A549 (cell line): Measurements from ENCODE around the gene VAV3. TPM values are rescaled to one million over a fixed set of nuclear protein-coding genes. Genes with fewer than 3 reads are reported as not detected.

Source experiments
- ATAC-seq, 2 experiments: fragments of 200-7000 bp in 1 of 2; fragments of >200 bp in 1 of 2; cut with Nextera tagmentation in 1 of 2; cut with Tn5 transposase in 1 of 2; 3 replicates each; pipeline versions ENCODE4 v1.8.0 to v1.9.1; 2018 to 2020; ENCODE audit warnings: mild to moderate bottlenecking in 1 of 2, moderate library complexity in 1 of 2
- CTCF ChIA-PET: fragments of 300-600 bp; sonication (Branson Sonifier 250); formaldehyde crosslinking; extraction: SDS; loops from one replicate; lab custom pipeline; 2021; ENCODE audit warnings: antibody characterized with exemption, inconsistent platforms; lab: Yijun Ruan, JAX
- POLR2A ChIA-PET: fragments of 350-600 bp; formaldehyde crosslinking; extraction: SDS; loops from one replicate; lab custom pipeline; 2021; ENCODE audit warnings: antibody characterized with exemption, inconsistent platforms; lab: Yijun Ruan, JAX
- DNase-seq, 2 experiments: peaks; one replicate each; pipeline versions ENCODE4 v3.0.0 to v3.0.0-alpha.2; 2011 to 2016; ENCODE audit warnings: low read depth in 1 of 2, low spot score in 1 of 2
- FAIRE-seq: peaks from 2 replicates; lab custom pipeline; 2011; peaks lifted over from hg19 to GRCh38; lab: Jason Lieb, UNC
- H3K27ac ChIP-seq, 2 experiments: fragments of >200 bp; sonication (Bioruptor Twin); formaldehyde crosslinking; 3 replicates each; pipeline ENCODE4 v1.5.1; 2016 to 2017
- H3K4me1 ChIP-seq: fragments of >200 bp; sonication (Bioruptor Twin); formaldehyde crosslinking; 3 replicates; pipeline ENCODE4 v1.6.1; 2016
- H3K4me2 ChIP-seq: fragments of >200 bp; sonication (Bioruptor Twin); formaldehyde crosslinking; 3 replicates; pipeline ENCODE4 v1.6.1; 2016
- H3K4me3 ChIP-seq: fragments of >200 bp; sonication (Bioruptor Twin); formaldehyde crosslinking; 3 replicates; pipeline ENCODE4 v1.5.1; 2016
- H3K9me3 ChIP-seq: fragments of >200 bp; sonication (Bioruptor Twin); formaldehyde crosslinking; 3 replicates; pipeline ENCODE4 v1.6.1; 2016
- CEBPB ChIP-seq, 2 experiments: fragments of >200 bp in 1 of 2; sonication (Bioruptor Twin) in 1 of 2; formaldehyde crosslinking in 1 of 2; IDR thresholded peaks; 2 replicates each; pipeline ENCODE4 v1.6.1; 2012 to 2016
- EHMT2 ChIP-seq: fragments of 200-600 bp; sonication (generic); IDR thresholded peaks from 2 replicates; pipeline ENCODE4 v1.6.1; 2016; ENCODE audit warnings: antibody characterized with exemption, low read depth, mild to moderate bottlenecking, moderate library complexity
- EP300 ChIP-seq, 2 experiments: fragments of >200 bp; sonication (Bioruptor Twin); formaldehyde crosslinking; IDR thresholded peaks; 2 replicates in 1 of 2; 3 replicates in 1 of 2; pipeline ENCODE4 v1.6.1; 2016 to 2017
- GATA3 ChIP-seq: IDR thresholded peaks from 2 replicates; pipeline ENCODE4 v1.6.1; 2012; ENCODE audit warnings: borderline replicate concordance
- HDAC2 ChIP-seq: fragments of 200-600 bp; sonication (generic); IDR thresholded peaks from 2 replicates; pipeline ENCODE4 v1.6.1; 2016
- HEYL ChIP-seq: fragments of 250-450 bp; sonication (Bioruptor Pico); IDR thresholded peaks from 2 replicates; pipeline ENCODE4 v1.8.0; 2021; ENCODE audit warnings: mild to moderate bottlenecking, moderate library complexity
- HOXB13 ChIP-seq: fragments of 250-450 bp; sonication (Bioruptor Pico); IDR thresholded peaks from 2 replicates; pipeline ENCODE4 v1.5.0; 2020; ENCODE audit warnings: low read depth, mild to moderate bottlenecking, moderate library complexity
- JUN ChIP-seq, 2 experiments: fragments of >200 bp; sonication (Bioruptor Twin); formaldehyde crosslinking; IDR thresholded peaks; 2 replicates in 1 of 2; 3 replicates in 1 of 2; pipeline ENCODE4 v1.6.1; 2016 to 2017
- MAZ ChIP-seq: fragments of 150-350 bp; IDR thresholded peaks from 2 replicates; pipeline ENCODE4 v1.6.1; 2014; ENCODE audit warnings: antibody characterized with exemption, low read depth, low read length, borderline replicate concordance
- NFE2L2 ChIP-seq: fragments of 150-350 bp; conservative IDR thresholded peaks from 2 replicates; pipeline ENCODE4 v1.6.1; 2014; ENCODE audit warnings: low read length
- PHF8 ChIP-seq: fragments of 200-600 bp; sonication (generic); IDR thresholded peaks from 2 replicates; pipeline ENCODE4 v1.6.1; 2016; ENCODE audit warnings: low read depth, mild to moderate bottlenecking, antibody characterized with exemption, moderate library complexity, borderline replicate concordance
- POLR2A ChIP-seq: IDR thresholded peaks from 2 replicates; pipeline ENCODE4 v1.6.1; 2012; ENCODE audit warnings: mild to moderate bottlenecking, low read length
- RARB ChIP-seq: fragments of 250-450 bp; sonication (Bioruptor Pico); IDR thresholded peaks from 2 replicates; pipeline ENCODE4 v1.8.0; 2021; ENCODE audit warnings: mild to moderate bottlenecking, moderate library complexity
- RCOR1 ChIP-seq: fragments of 150-350 bp; IDR thresholded peaks from 2 replicates; pipeline ENCODE4 v1.6.1; 2014; ENCODE audit warnings: antibody characterized with exemption, low read length, low read depth
- RNF2 ChIP-seq: fragments of 200-600 bp; sonication (generic); IDR thresholded peaks from 2 replicates; pipeline ENCODE4 v1.6.1; 2016; ENCODE audit warnings: low read depth, mild to moderate bottlenecking, antibody characterized with exemption, moderate library complexity, borderline replicate concordance
- TP53 ChIP-seq: fragments of 250-450 bp; sonication (Bioruptor Pico); IDR thresholded peaks from 2 replicates; pipeline ENCODE4 v1.5.0; 2021; ENCODE audit warnings: mild to moderate bottlenecking, moderate library complexity
- WGBS: methylation state at CpG from one replicate; pipeline ENCODE4 v1.1.6; 2017; ENCODE audit errors: missing lambda C conversion rate; 5-methylcytosine and 5-hydroxymethylcytosine counted together
- polyA plus RNA-seq, 4 experiments: library from polyadenylated mRNA; depleted of rRNA in 3 of 4; stranded (reverse); fragments of >200 nt; fragmentation: RNase III in 1 of 4; extraction: RNeasy Plus Mini Kit Qiagen cat#74134 plus additional on column Dnase treatment in 1 of 4; gene quantifications; 2 replicates in 3 of 4; 3 replicates in 1 of 4; pipeline ENCODE4 v1.2.3, GENCODE V29; 2011 to 2017
- TF ChIP-seq, protein P1 (sequence below): fragments of >200 bp; sonication (Bioruptor Twin); formaldehyde crosslinking; IDR thresholded peaks from 3 replicates; pipeline ENCODE4 v1.5.1; 2016
- TF ChIP-seq, protein P2 (sequence below): IDR thresholded peaks from 2 replicates; pipeline ENCODE4 v1.6.1; 2012
- TF ChIP-seq, protein P3 (sequence below): IDR thresholded peaks from 2 replicates; pipeline ENCODE4 v1.6.1; 2012; ENCODE audit warnings: low read depth, borderline replicate concordance
- TF ChIP-seq, protein P4 (sequence below): fragments of >200 bp; sonication (Bioruptor Twin); formaldehyde crosslinking; IDR thresholded peaks from 2 replicates; pipeline ENCODE4 v1.6.1; 2016
- TF ChIP-seq, protein P5 (sequence below): fragments of 250-450 bp; sonication (Bioruptor Pico); IDR thresholded peaks from 2 replicates; pipeline ENCODE4 v1.5.0; 2020; ENCODE audit warnings: low read depth, mild to moderate bottlenecking, moderate library complexity

Gene VAV3
- polyA plus RNA-seq, 2 of the 4 experiments (the other 2 are of a cell fraction): 12.8 to 22.7 TPM

DNA sequence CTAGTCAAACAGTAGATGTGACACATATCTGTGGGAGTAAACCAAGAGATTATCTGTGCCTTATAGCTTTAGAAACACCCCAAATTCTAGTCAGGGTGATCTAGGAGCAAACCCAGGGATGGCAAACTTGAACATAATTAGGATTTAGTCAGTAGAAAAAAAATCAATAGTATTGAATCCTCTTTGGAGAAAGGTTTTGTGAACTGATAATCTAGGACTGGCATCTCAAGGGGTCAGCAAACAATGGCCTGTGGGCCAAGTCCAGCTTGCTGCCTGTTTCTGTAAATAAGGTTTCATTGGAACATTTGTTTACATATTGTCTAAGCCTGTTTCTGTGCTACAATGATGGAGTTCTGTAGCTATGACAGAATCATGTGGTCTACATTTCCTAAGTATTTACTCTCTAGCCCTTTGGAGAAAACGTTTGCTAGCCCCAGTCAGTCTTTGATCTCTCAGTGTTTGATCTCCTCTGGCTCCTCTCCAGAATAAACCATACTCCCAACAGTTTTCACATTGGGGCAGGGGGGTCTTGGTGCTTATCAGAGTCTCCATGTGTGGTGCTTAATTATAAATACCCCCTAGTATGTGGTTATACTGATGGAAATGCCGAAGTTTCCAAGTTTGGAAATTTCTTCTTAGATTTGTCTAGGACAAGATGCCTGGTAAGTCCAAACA lies 438.3 kb downstream of the VAV3 start:
- TF ChIP-seq, protein P1, sequence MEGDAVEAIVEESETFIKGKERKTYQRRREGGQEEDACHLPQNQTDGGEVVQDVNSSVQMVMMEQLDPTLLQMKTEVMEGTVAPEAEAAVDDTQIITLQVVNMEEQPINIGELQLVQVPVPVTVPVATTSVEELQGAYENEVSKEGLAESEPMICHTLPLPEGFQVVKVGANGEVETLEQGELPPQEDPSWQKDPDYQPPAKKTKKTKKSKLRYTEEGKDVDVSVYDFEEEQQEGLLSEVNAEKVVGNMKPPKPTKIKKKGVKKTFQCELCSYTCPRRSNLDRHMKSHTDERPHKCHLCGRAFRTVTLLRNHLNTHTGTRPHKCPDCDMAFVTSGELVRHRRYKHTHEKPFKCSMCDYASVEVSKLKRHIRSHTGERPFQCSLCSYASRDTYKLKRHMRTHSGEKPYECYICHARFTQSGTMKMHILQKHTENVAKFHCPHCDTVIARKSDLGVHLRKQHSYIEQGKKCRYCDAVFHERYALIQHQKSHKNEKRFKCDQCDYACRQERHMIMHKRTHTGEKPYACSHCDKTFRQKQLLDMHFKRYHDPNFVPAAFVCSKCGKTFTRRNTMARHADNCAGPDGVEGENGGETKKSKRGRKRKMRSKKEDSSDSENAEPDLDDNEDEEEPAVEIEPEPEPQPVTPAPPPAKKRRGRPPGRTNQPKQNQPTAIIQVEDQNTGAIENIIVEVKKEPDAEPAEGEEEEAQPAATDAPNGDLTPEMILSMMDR: no peak
- TF ChIP-seq GATA3: no peak
- TF ChIP-seq RARB (CRISPR knock-in tag): no peak
- TF ChIP-seq, protein P2, sequence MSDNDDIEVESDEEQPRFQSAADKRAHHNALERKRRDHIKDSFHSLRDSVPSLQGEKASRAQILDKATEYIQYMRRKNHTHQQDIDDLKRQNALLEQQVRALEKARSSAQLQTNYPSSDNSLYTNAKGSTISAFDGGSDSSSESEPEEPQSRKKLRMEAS: no peak
- TF ChIP-seq JUN (IDR thresholded peaks at IDR 0.05): no peak
- TF ChIP-seq, protein P3, sequence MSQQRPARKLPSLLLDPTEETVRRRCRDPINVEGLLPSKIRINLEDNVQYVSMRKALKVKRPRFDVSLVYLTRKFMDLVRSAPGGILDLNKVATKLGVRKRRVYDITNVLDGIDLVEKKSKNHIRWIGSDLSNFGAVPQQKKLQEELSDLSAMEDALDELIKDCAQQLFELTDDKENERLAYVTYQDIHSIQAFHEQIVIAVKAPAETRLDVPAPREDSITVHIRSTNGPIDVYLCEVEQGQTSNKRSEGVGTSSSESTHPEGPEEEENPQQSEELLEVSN: no peak
- TF ChIP-seq NFE2L2: no peak
- TF ChIP-seq EP300 (IDR thresholded peaks at IDR 0.05): no peak
- TF ChIP-seq MAZ: no peak
- TF ChIP-seq, protein P4, sequence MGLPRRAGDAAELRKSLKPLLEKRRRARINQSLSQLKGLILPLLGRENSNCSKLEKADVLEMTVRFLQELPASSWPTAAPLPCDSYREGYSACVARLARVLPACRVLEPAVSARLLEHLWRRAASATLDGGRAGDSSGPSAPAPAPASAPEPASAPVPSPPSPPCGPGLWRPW: no peak
- TF ChIP-seq RCOR1: no peak
- TF ChIP-seq, all 56 proteins: peak for 0
- CTCF ChIA-PET: interaction anchor here (1.1 to 2.4 kb wide), 3 partner anchors 12 to 250 kb away, joined by 3 to 8 read pairs (median 3); no protein-coding TSS in a partner anchor
- Histone ChIP-seq H3K4me3 (no peak overlapping the region), H3K4me1 (no peaks in the 10 kb centered on the region), H3K27ac (no peak overlapping the region), H3K9me3 (no peaks in the 10 kb centered on the region), H3K4me2 (no peak overlapping the region)
- POLR2A ChIA-PET: no interaction called here
- FAIRE-seq (no peak), ATAC-seq (no peak), DNase-seq (no peak)
- 6% methylated on average over 2 of the region's 2 CpGs for WGBS

DNA sequence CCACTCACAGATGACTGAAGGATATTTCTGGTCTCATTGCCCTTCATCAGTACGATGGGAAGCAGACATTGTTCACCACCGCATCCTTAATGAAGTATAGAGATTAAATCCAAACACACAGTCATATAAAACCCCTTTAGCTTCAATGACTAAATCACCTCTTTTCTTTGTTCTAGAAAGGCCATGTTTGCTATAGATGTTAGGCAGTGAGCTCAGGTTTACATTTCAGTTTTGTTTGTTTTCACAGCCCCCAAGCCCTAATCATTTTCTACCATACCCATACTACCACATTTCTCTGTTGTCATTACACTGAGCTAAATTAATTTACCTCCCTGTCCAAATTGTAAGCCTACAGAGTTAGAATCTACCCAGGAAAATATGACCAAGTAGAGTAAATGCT lies 439.0 kb downstream of the VAV3 start:
- CTCF ChIA-PET: interaction anchor here (1.3 to 2.4 kb wide), 2 partner anchors 11 to 95 kb away, joined by 3 to 8 read pairs; no protein-coding TSS in a partner anchor
- no peak for DNase-seq
- Histone ChIP-seq H3K4me1 (no peaks in the 10 kb centered on the region), H3K9me3 (no peaks in the 10 kb centered on the region), H3K4me3 (no peak overlapping the region)
- no peak for ATAC-seq
- FAIRE-seq: no peak
- POLR2A ChIA-PET: no interaction called here
- TF ChIP-seq, protein P5, sequence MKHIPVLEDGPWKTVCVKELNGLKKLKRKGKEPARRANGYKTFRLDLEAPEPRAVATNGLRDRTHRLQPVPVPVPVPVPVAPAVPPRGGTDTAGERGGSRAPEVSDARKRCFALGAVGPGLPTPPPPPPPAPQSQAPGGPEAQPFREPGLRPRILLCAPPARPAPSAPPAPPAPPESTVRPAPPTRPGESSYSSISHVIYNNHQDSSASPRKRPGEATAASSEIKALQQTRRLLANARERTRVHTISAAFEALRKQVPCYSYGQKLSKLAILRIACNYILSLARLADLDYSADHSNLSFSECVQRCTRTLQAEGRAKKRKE (CRISPR knock-in tag): no peak
- TF ChIP-seq RNF2 (no peak), POLR2A (no peak)
- TF ChIP-seq, all 56 proteins: peak for 0
- WGBS: 82% methylated on average over 2 of the region's 2 CpGs
- Histone ChIP-seq H3K4me2 (no peak overlapping the region), H3K27ac (no peak overlapping the region)

DNA sequence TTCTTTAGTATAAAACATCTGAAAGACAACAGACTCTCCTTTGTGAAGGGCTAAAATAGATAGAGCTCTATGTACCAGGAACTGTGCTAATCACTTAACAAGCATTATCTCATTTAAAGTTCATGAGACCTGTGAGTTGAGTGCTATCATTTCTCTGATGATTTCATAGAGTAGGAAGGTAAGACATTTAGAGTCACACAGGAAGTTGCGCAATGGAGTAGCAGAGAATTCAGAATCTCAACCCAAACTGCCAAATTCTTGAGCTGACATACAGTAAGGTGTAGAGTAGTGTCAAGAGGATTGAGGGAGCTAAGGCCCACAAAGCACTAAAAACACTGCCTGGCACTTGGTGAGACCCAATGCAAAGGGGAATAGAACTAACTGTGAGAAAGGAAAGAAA lies 439.8 kb downstream of the VAV3 start:
- Histone ChIP-seq H3K4me2 (no peak overlapping the region), H3K27ac (no peak overlapping the region), H3K4me1 (no peaks in the 10 kb centered on the region), H3K4me3 (no peak overlapping the region), H3K9me3 (no peaks in the 10 kb centered on the region)
- POLR2A ChIA-PET: no interaction called here
- no peak for TF ChIP-seq TP53 (CRISPR knock-in tag)
- no peak for TF ChIP-seq HEYL (CRISPR knock-in tag)
- peak in 1 of 2 experiments; percentile 76; a peak in 2 of 4 replicates for TF ChIP-seq CEBPB (IDR thresholded peaks at IDR 0.05)
- TF ChIP-seq HOXB13 (CRISPR knock-in tag): no peak
- TF ChIP-seq PHF8: no peak
- no peak for TF ChIP-seq EHMT2
- no peak for TF ChIP-seq HDAC2
- no peak for TF ChIP-seq MAZ
- WGBS: 92% methylated on average over 1 of the region's 1 CpG
- CTCF ChIA-PET: no interaction called here
- ATAC-seq (no peak), DNase-seq (no peak), FAIRE-seq (no peak)
